ENCODE data around the gene C11orf52. TPM values are rescaled to one million over a fixed set of nuclear protein-coding genes. Genes with fewer than 3 reads are reported as not detected.

The C11orf52 gene
- total and polyA plus RNA-seq, 2 of the 13 experiments (the other 11 are each of a cell fraction or from before 2014, with no cell fraction given), result 7.4 to 11.0 TPM

- TF ChIP-seq RERE (CRISPR knock-in tag; IDR thresholded peaks at IDR 0.05; ENCODE audit: low read depth) (0 out of 2 replicates have a peak, but pooled peaks have one; percentile 18), ZNF576 (CRISPR knock-in tag; IDR thresholded peaks at IDR 0.05) (no peak), ZNF646 (CRISPR knock-in tag; IDR thresholded peaks at IDR 0.05) (no peak), NFKBIZ (CRISPR knock-in tag; IDR thresholded peaks at IDR 0.05) (no peak), ISX (CRISPR knock-in tag; conservative IDR thresholded peaks at IDR 0.05) (no peak), RFX1 (IDR thresholded peaks at IDR 0.05) (no peak), ETV5 (CRISPR knock-in tag; IDR thresholded peaks at IDR 0.05; ENCODE audit: borderline replicate concordance) (no peak), EED (CRISPR knock-in tag; IDR thresholded peaks at IDR 0.05) (no peak), TOE1 (CRISPR knock-in tag; IDR thresholded peaks at IDR 0.05) (no peak), SMC3 (IDR thresholded peaks at IDR 0.05; ENCODE audit: low read length) (no peak), ATAD3A (CRISPR knock-in tag; IDR thresholded peaks at IDR 0.05) (no peak), MXD3 (CRISPR knock-in tag; IDR thresholded peaks at IDR 0.05) (no peak)
Observed at GRCh38 chr11:111935317-111936039, 16.8 kb downstream of the C11orf52 start (continued).
